ENCODE data around the gene CTCF. TPM values are rescaled to one million over a fixed set of nuclear protein-coding genes. Genes with fewer than 3 reads are reported as not detected.

CTCF gene
- total RNA-seq, 1 experiment from 2014 or later, result 33.1 TPM

- H3K27ac ChIP-seq (ENCODE audit: low read length), result no peak overlapping the region
- ATAC-seq (no peak), DNase-seq (ENCODE audit: low read depth, low spot score) (no peak)
- CTCF ChIA-PET, result interaction anchor here (0.5 kb wide), 1 partner anchor 41 kb away, joined by 4 read pairs; no protein-coding TSS in a partner anchor
- no TSS peak for BruUV-seq (replicated peaks)
- H3K27me3 ChIP-seq (ENCODE audit: control insufficient read depth, insufficient read depth, low read length), result no peaks in the 10 kb centered on the region
- H3K4me1 ChIP-seq (ENCODE audit: control insufficient read depth, insufficient read depth, low read length), result no peaks in the 10 kb centered on the region
- in situ Hi-C loops (cut with HindIII; ENCODE audit: low pct_unique_long_range_greater_than_20kb, low sequenced_read_pairs) (no loop called here), intact Hi-C loops (cut with micrococcal nuclease; ENCODE audit: unreplicated experiment) (no loop called here)
- POLR2A ChIA-PET, result interaction anchor here (0.7 kb wide), 1 partner anchor 39 kb away, joined by 3 read pairs; the partner anchor contains the start of gene C16orf86
- H3K36me3 ChIP-seq (ENCODE audit: control insufficient read depth, insufficient read depth, low read length), result peaks cover 4% of the 10 kb centered on the region
- H3K4me3 ChIP-seq (ENCODE audit: low read depth in 2 of 2, low read length in 2 of 2), result no peak overlapping the region
- TF ChIP-seq SIN3A (IDR thresholded peaks at IDR 0.05; ENCODE audit: borderline replicate concordance, insufficient read depth, low read depth, low read length) (no peak), CTCF (IDR thresholded peaks at IDR 0.05) (no peak), REST (IDR thresholded peaks at IDR 0.05; ENCODE audit: insufficient read depth in 1 of 2, low read depth in 2 of 2, low read length in 1 of 2) (no peak), TCF7L2 (IDR thresholded peaks at IDR 0.05; ENCODE audit: low read depth, low read length) (no peak)
- H3K9me3 ChIP-seq (ENCODE audit: control insufficient read depth, insufficient read depth, low read depth, low read length), result no peaks in the 10 kb centered on the region
Observed at GRCh38 chr16:67628216-67628615, 65.9 kb downstream of the CTCF start.

GRCh38 chr16:67632415-67633172, 70.3 kb downstream of the CTCF start:
- intact Hi-C loops (cut with micrococcal nuclease; ENCODE audit: unreplicated experiment), result no loop called here
- DNase-seq (ENCODE audit: low read depth, low spot score) (no peak), ATAC-seq (no peak)
- no peak overlapping the region for H3K4me3 ChIP-seq (ENCODE audit: low read depth in 2 of 2, low read length in 2 of 2)
- no TSS peak for BruUV-seq (replicated peaks)
- H3K4me1 ChIP-seq (ENCODE audit: control insufficient read depth, insufficient read depth, low read length), result no peaks in the 10 kb centered on the region
- POLR2A ChIA-PET, result no interaction called here
- TF ChIP-seq CTCF (IDR thresholded peaks at IDR 0.05) (no peak), POLR2AphosphoS5 (IDR thresholded peaks at IDR 0.05; ENCODE audit: low read depth, low read length) (no peak), TCF7L2 (IDR thresholded peaks at IDR 0.05; ENCODE audit: low read depth, low read length) (no peak), REST (IDR thresholded peaks at IDR 0.05; ENCODE audit: insufficient read depth in 1 of 2, low read depth in 2 of 2, low read length in 1 of 2) (no peak), SIN3A (IDR thresholded peaks at IDR 0.05; ENCODE audit: borderline replicate concordance, insufficient read depth, low read depth, low read length) (no peak)
- H3K27ac ChIP-seq (ENCODE audit: low read length), result no peak overlapping the region
- no peaks in the 10 kb centered on the region for H3K9me3 ChIP-seq (ENCODE audit: control insufficient read depth, insufficient read depth, low read depth, low read length)
- H3K36me3 ChIP-seq (ENCODE audit: control insufficient read depth, insufficient read depth, low read length), result peaks cover 6% of the 10 kb centered on the region
- in situ Hi-C loops (cut with HindIII; ENCODE audit: low pct_unique_long_range_greater_than_20kb, low sequenced_read_pairs), result no loop called here
- H3K27me3 ChIP-seq (ENCODE audit: control insufficient read depth, insufficient read depth, low read length), result no peaks in the 10 kb centered on the region
- CTCF ChIA-PET, result no interaction called here

All from Panc1 (cell line).